Measurements from ENCODE around the gene ARHGEF40.

Gene ARHGEF40

GRCh38 chr14:21032326-21033132 is 37.6 kb upstream of the ARHGEF40 start:
- no peak for TF ChIP-seq CTCF (IDR thresholded peaks at IDR 0.05; ENCODE audit: low read depth, low read length)
- no peak for TF ChIP-seq EZH2phosphoT487 (IDR thresholded peaks at IDR 0.05; ENCODE audit: low read depth)
- Histone ChIP-seq H3K9ac (ENCODE audit: low read length) (no peak overlapping the region), H3K4me1 (ENCODE audit: low read length) (no peaks in the 10 kb centered on the region), H3K27me3 (ENCODE audit: low read depth, low read length) (no peaks in the 10 kb centered on the region; the same call in 1 of the 2 replicates), H3K27ac (ENCODE audit: low read length) (no peak overlapping the region), H2AFZ (ENCODE audit: low read depth, low read length) (no peak overlapping the region), H4K20me1 (ENCODE audit: insufficient read depth, low read length) (no peaks in the 10 kb centered on the region), H3K4me3 (ENCODE audit: low read length) (no peak overlapping the region), H3K36me3 (replicated peaks; ENCODE audit: low read depth, low read length) (no peaks in the 10 kb centered on the region), H3K9me3 (ENCODE audit: insufficient read depth, low read length) (no peaks in the 10 kb centered on the region), H3K79me2 (ENCODE audit: low read length) (no peaks in the 10 kb centered on the region), H3K4me2 (ENCODE audit: low read length) (no peak overlapping the region)

- H2AFZ ChIP-seq (ENCODE audit: low read depth, low read length): no peak overlapping the region
- no peaks in the 10 kb centered on the region for H4K20me1 ChIP-seq (ENCODE audit: insufficient read depth, low read length)
- no peaks in the 10 kb centered on the region for H3K36me3 ChIP-seq (replicated peaks; ENCODE audit: low read depth, low read length)
- no peak overlapping the region for H3K27ac ChIP-seq (ENCODE audit: low read length)
- peaks cover 7% of the 10 kb centered on the region for H3K27me3 ChIP-seq (ENCODE audit: low read depth, low read length)
- no peak overlapping the region for H3K9ac ChIP-seq (ENCODE audit: low read length)
- H3K4me1 ChIP-seq (ENCODE audit: low read length): no peaks in the 10 kb centered on the region
- no peaks in the 10 kb centered on the region for H3K9me3 ChIP-seq (ENCODE audit: insufficient read depth, low read length)
- no peak for TF ChIP-seq CTCF (IDR thresholded peaks at IDR 0.05; ENCODE audit: low read depth, low read length)
- TF ChIP-seq EZH2phosphoT487 (IDR thresholded peaks at IDR 0.05; ENCODE audit: low read depth): no peak
- no peaks in the 10 kb centered on the region for H3K79me2 ChIP-seq (ENCODE audit: low read length)
- H3K4me2 ChIP-seq (ENCODE audit: low read length): no peak overlapping the region
- H3K4me3 ChIP-seq (ENCODE audit: low read length): no peak overlapping the region
These were observed 36.9 kb upstream of the ARHGEF40 start for GRCh38 chr14:21033133-21033698.

GRCh38 chr14:21034707-21035106 is 35.4 kb upstream of the ARHGEF40 start, which contains the start of gene RNASE13:
Gene RNASE13, minus strand, starts transcription at chr14:21034807. Its CDS starts 519 bp downstream, at chr14:21034288.
- peaks cover 7% of the 10 kb centered on the region for H3K27me3 ChIP-seq (ENCODE audit: low read depth, low read length)
- no peak within 1 kb of the TSS for H3K4me3 ChIP-seq (ENCODE audit: low read length)
- H3K79me2 ChIP-seq (ENCODE audit: low read length): no peaks in the 10 kb centered on the region
- H3K9me3 ChIP-seq (ENCODE audit: insufficient read depth, low read length): no peaks in the 10 kb centered on the region
- no peak within 1 kb of the TSS for H3K9ac ChIP-seq (ENCODE audit: low read length)
- no peaks in the 10 kb centered on the region for H4K20me1 ChIP-seq (ENCODE audit: insufficient read depth, low read length)
- H2AFZ ChIP-seq (ENCODE audit: low read depth, low read length): no peak within 1 kb of the TSS
- no peaks in the 10 kb centered on the region for H3K36me3 ChIP-seq (replicated peaks; ENCODE audit: low read depth, low read length)
- no peaks in the 10 kb centered on the region for H3K4me1 ChIP-seq (ENCODE audit: low read length)
- H3K4me2 ChIP-seq (ENCODE audit: low read length): no peak within 1 kb of the TSS
- H3K27ac ChIP-seq (ENCODE audit: low read length): no peak within 1 kb of the TSS
- no peak for TF ChIP-seq EZH2phosphoT487 (IDR thresholded peaks at IDR 0.05; ENCODE audit: low read depth)
- no peak for TF ChIP-seq CTCF (IDR thresholded peaks at IDR 0.05; ENCODE audit: low read depth, low read length)

- Histone ChIP-seq H3K36me3 (replicated peaks; ENCODE audit: low read depth, low read length) (no peaks in the 10 kb centered on the region), H3K4me3 (ENCODE audit: low read length) (no peak overlapping the region), H3K9ac (ENCODE audit: low read length) (no peak overlapping the region), H3K9me3 (ENCODE audit: insufficient read depth, low read length) (no peaks in the 10 kb centered on the region), H3K79me2 (ENCODE audit: low read length) (no peaks in the 10 kb centered on the region), H4K20me1 (ENCODE audit: insufficient read depth, low read length) (no peaks in the 10 kb centered on the region), H3K4me1 (ENCODE audit: low read length) (no peaks in the 10 kb centered on the region), H2AFZ (ENCODE audit: low read depth, low read length) (no peak overlapping the region), H3K27ac (ENCODE audit: low read length) (no peak overlapping the region), H3K27me3 (ENCODE audit: low read depth, low read length) (peaks cover 7% of the 10 kb centered on the region), H3K4me2 (ENCODE audit: low read length) (no peak overlapping the region)
- TF ChIP-seq EZH2phosphoT487 (IDR thresholded peaks at IDR 0.05; ENCODE audit: low read depth): no peak
- no peak for TF ChIP-seq CTCF (IDR thresholded peaks at IDR 0.05; ENCODE audit: low read depth, low read length)
These were observed 33.4 kb upstream of the ARHGEF40 start for GRCh38 chr14:21036751-21037150.
